NCI-H510A treated with DMSO at 0.1 percent for 48 hours (cell line): ENCODE results near the gene AMIGO2.
A peak's percentile ranks its signal among the peaks of the same experiment; 100 is the strongest.

Experiments
- DNase-seq: peaks from one replicate; lab custom pipeline; 2025; lab: John Stamatoyannopoulos, UW

Gene AMIGO2

DNA sequence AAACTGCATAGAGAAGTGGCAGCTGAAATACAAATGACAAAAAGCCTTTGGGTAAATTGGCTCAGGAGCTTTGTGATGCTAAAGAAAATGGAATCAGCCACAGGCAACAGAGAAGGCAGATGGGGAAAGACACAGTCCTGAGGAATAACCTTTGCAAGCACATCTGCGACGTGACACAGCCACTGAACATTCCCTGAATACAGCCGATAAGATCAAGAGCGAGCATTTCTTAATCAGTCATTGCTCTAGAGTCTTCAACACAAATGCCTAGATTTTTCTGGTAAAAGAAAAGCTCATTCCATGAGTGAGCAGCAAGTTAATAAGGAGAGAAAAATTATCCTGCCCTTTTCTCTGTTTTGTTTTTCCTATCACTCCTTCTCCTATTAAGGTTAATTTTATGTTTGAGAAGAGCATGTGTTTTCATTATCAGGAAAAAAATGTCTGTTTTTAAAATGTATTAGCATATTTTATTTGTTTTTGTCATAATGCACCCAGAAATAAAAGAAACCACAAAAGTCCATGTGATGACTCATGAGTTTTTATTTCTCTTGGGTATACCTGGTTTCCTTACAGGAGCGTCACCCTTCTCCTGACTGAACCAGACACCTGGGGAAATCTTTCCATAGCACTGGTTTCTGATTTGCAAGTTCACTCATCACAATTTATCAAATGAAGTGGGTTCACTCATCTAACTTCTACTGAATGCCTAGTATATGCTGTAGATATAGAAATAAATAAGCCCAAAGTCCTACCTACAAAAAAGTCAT is 45.8 kb downstream of the AMIGO2 start:
- DNase-seq, result no peak

- peak; percentile 50 for DNase-seq
Observed at GRCh38 chr12:47033081-47033480, 46.7 kb downstream of the AMIGO2 start.

GRCh38 chr12:47032644-47033043 is 47.1 kb downstream of the AMIGO2 start:
- DNase-seq, result peak; percentile 65

DNA sequence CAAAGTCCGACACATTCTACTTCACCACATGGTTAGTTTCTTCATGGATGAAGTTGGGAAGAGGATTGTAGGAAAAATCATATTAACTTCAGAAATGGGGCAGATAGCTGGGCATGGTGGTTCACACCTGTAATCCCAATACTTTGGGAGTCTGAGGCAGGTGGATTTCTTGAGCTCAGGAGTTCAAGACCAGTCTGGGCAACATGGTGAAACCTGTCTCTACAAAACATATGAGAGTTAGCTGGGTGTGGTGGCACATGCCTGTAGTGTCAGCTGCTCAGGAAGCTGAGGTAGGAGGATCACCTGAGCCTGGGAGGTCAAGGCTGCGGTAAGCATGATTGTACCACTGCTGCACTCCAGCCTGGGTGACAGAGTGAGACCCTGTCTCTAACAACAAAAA is 49.9 kb downstream of the AMIGO2 start:
- no peak for DNase-seq

DNA sequence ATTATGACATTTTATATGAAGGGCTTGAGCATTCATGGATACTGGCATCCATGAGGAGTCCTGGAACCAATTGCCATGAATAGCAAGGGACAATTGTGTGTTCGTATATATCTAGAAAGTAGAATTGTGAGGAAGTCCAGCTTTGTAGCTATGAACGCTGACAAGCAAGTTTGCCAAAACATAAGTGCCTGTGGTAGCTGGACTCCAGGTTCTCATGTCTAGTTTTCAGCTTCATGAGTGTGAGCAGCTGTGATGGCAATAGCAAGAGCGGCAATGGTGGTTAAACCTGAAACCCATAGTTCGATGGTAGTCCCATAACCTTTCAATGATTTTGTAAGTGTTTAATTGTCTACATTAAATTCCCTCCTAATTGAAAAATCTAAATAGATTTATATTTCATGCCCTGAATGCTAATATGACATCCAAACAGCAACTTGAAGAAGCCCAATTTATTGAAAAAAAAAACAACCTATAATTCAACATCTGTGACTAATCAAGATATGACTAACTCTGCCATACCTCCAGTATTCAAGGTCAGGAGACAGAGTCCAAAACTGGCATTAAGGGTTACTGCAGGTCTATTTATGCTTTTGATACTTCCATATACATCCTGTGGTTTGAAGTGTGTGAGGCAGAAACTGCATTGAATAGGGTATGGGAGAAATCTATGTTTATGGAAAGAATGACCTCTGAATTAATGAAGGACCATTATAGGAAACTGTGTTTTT is 50.6 kb downstream of the AMIGO2 start:
- no peak for DNase-seq

DNA sequence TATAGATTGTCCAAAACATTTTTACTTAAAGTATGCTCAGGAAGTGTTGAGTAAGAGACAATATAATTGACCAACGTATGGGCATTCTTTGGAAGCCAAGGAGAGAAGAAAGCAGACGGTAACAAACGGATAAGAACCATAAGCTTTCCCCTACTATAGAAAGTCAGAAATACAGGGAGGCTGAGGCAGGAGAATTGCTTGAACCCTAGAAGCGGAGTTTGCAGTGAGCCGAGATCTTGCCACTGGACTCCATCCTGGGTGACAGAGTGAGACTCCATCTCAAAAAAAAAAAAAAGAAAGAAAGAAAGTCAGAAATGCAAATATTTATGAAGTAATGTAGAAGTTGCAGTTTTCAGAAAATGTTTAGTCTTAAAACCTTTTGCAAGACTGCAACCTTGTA is 51.6 kb downstream of the AMIGO2 start:
- DNase-seq, result no peak
